ENCODE data around the gene KNCN. TPM values are rescaled to one million over a fixed set of nuclear protein-coding genes. Genes with fewer than 3 reads are reported as not detected.

The KNCN gene
- total and polyA plus RNA-seq, 2 experiments from 2014 or later: not detected

DNA sequence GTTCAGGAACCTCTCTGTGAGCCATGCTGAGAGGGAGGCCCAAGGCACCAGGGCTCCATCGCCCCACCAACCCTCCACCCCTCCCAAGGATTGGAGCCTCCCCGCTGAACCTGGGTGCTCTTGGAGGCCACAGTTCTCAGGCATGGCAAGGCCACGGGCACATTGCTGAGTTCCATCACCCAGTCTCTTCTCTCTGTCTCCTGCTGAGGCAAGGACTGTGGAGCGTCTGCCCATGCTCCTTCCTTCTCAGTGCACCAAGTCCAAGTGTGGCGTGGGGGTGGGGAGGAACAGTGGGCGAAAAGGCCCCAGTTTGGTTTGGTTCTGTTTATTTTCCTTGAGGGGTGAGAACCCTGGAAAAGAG is 2.8 kb upstream of the KNCN start:
- H3K9me3 Mint-ChIP-seq: no peaks in the 10 kb centered on the region
- no peak overlapping the region for H3K27ac Mint-ChIP-seq
- Histone ChIP-seq H3K36me3 (ENCODE audit: insufficient read depth) (no peaks in the 10 kb centered on the region), H3K4me1 (ENCODE audit: insufficient read depth) (peaks cover 15% of the 10 kb centered on the region; the same call in 1 of the 2 replicates), H3K27me3 (ENCODE audit: insufficient read depth) (0 out of 2 replicates have a peak, but pooled peaks cover 4% of the 10 kb centered on the region), H3K27ac (ENCODE audit: low read depth) (no peak overlapping the region), H2AFZ (no peak overlapping the region), H4K20me1 (replicated peaks; ENCODE audit: insufficient read depth) (no peaks in the 10 kb centered on the region), H3K4me3 (no peak overlapping the region), H3K9me2 (ENCODE audit: insufficient read depth) (no peaks in the 10 kb centered on the region), H3F3A (replicated peaks; ENCODE audit: low read depth) (no peaks in the 10 kb centered on the region), H3K79me2 (replicated peaks; ENCODE audit: insufficient read depth) (no peaks in the 10 kb centered on the region), H3K4me2 (no peak overlapping the region)
- peaks cover 32% of the 10 kb centered on the region for H3K4me1 Mint-ChIP-seq
- DNase-seq (ENCODE audit: low spot score): no peak
- no peaks in the 10 kb centered on the region for H3K36me3 Mint-ChIP-seq (ENCODE audit: low read depth)
- TF ChIP-seq EZH2phosphoT487 (IDR thresholded peaks at IDR 0.05; ENCODE audit: unreplicated experiment): no peak
- TF ChIP-seq STAT1 (IDR thresholded peaks at IDR 0.05; ENCODE audit: unreplicated experiment): no peak
- TF ChIP-seq, protein P1, sequence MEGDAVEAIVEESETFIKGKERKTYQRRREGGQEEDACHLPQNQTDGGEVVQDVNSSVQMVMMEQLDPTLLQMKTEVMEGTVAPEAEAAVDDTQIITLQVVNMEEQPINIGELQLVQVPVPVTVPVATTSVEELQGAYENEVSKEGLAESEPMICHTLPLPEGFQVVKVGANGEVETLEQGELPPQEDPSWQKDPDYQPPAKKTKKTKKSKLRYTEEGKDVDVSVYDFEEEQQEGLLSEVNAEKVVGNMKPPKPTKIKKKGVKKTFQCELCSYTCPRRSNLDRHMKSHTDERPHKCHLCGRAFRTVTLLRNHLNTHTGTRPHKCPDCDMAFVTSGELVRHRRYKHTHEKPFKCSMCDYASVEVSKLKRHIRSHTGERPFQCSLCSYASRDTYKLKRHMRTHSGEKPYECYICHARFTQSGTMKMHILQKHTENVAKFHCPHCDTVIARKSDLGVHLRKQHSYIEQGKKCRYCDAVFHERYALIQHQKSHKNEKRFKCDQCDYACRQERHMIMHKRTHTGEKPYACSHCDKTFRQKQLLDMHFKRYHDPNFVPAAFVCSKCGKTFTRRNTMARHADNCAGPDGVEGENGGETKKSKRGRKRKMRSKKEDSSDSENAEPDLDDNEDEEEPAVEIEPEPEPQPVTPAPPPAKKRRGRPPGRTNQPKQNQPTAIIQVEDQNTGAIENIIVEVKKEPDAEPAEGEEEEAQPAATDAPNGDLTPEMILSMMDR (conservative IDR thresholded peaks at IDR 0.05; ENCODE audit: low read depth in 2 of 2): no peak
- TF ChIP-seq JUNB (IDR thresholded peaks at IDR 0.05; ENCODE audit: unreplicated experiment): no peak
- TF ChIP-seq, protein P2, sequence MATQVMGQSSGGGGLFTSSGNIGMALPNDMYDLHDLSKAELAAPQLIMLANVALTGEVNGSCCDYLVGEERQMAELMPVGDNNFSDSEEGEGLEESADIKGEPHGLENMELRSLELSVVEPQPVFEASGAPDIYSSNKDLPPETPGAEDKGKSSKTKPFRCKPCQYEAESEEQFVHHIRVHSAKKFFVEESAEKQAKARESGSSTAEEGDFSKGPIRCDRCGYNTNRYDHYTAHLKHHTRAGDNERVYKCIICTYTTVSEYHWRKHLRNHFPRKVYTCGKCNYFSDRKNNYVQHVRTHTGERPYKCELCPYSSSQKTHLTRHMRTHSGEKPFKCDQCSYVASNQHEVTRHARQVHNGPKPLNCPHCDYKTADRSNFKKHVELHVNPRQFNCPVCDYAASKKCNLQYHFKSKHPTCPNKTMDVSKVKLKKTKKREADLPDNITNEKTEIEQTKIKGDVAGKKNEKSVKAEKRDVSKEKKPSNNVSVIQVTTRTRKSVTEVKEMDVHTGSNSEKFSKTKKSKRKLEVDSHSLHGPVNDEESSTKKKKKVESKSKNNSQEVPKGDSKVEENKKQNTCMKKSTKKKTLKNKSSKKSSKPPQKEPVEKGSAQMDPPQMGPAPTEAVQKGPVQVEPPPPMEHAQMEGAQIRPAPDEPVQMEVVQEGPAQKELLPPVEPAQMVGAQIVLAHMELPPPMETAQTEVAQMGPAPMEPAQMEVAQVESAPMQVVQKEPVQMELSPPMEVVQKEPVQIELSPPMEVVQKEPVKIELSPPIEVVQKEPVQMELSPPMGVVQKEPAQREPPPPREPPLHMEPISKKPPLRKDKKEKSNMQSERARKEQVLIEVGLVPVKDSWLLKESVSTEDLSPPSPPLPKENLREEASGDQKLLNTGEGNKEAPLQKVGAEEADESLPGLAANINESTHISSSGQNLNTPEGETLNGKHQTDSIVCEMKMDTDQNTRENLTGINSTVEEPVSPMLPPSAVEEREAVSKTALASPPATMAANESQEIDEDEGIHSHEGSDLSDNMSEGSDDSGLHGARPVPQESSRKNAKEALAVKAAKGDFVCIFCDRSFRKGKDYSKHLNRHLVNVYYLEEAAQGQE (IDR thresholded peaks at IDR 0.05; ENCODE audit: unreplicated experiment): no peak
- TF ChIP-seq, protein P3, sequence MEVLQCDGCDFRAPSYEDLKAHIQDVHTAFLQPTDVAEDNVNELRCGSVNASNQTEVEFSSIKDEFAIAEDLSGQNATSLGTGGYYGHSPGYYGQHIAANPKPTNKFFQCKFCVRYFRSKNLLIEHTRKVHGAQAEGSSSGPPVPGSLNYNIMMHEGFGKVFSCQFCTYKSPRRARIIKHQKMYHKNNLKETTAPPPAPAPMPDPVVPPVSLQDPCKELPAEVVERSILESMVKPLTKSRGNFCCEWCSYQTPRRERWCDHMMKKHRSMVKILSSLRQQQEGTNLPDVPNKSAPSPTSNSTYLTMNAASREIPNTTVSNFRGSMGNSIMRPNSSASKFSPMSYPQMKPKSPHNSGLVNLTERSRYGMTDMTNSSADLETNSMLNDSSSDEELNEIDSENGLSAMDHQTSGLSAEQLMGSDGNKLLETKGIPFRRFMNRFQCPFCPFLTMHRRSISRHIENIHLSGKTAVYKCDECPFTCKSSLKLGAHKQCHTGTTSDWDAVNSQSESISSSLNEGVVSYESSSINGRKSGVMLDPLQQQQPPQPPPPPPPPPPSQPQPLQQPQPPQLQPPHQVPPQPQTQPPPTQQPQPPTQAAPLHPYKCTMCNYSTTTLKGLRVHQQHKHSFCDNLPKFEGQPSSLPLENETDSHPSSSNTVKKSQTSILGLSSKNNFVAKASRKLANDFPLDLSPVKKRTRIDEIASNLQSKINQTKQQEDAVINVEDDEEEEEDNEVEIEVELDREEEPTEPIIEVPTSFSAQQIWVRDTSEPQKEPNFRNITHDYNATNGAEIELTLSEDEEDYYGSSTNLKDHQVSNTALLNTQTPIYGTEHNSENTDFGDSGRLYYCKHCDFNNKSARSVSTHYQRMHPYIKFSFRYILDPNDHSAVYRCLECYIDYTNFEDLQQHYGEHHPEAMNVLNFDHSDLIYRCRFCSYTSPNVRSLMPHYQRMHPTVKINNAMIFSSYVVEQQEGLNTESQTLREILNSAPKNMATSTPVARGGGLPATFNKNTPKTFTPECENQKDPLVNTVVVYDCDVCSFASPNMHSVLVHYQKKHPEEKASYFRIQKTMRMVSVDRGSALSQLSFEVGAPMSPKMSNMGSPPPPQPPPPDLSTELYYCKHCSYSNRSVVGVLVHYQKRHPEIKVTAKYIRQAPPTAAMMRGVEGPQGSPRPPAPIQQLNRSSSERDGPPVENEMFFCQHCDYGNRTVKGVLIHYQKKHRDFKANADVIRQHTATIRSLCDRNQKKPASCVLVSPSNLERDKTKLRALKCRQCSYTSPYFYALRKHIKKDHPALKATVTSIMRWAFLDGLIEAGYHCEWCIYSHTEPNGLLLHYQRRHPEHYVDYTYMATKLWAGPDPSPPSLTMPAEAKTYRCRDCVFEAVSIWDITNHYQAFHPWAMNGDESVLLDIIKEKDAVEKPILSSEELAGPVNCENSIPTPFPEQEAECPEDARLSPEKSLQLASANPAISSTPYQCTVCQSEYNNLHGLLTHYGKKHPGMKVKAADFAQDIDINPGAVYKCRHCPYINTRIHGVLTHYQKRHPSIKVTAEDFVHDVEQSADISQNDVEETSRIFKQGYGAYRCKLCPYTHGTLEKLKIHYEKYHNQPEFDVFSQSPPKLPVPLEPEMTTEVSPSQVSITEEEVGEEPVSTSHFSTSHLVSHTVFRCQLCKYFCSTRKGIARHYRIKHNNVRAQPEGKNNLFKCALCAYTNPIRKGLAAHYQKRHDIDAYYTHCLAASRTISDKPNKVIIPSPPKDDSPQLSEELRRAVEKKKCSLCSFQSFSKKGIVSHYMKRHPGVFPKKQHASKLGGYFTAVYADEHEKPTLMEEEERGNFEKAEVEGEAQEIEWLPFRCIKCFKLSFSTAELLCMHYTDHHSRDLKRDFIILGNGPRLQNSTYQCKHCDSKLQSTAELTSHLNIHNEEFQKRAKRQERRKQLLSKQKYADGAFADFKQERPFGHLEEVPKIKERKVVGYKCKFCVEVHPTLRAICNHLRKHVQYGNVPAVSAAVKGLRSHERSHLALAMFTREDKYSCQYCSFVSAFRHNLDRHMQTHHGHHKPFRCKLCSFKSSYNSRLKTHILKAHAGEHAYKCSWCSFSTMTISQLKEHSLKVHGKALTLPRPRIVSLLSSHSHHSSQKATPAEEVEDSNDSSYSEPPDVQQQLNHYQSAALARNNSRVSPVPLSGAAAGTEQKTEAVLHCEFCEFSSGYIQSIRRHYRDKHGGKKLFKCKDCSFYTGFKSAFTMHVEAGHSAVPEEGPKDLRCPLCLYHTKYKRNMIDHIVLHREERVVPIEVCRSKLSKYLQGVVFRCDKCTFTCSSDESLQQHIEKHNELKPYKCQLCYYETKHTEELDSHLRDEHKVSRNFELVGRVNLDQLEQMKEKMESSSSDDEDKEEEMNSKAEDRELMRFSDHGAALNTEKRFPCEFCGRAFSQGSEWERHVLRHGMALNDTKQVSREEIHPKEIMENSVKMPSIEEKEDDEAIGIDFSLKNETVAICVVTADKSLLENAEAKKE (CRISPR knock-in tag; IDR thresholded peaks at IDR 0.05): no peak
- TF ChIP-seq, protein P4, sequence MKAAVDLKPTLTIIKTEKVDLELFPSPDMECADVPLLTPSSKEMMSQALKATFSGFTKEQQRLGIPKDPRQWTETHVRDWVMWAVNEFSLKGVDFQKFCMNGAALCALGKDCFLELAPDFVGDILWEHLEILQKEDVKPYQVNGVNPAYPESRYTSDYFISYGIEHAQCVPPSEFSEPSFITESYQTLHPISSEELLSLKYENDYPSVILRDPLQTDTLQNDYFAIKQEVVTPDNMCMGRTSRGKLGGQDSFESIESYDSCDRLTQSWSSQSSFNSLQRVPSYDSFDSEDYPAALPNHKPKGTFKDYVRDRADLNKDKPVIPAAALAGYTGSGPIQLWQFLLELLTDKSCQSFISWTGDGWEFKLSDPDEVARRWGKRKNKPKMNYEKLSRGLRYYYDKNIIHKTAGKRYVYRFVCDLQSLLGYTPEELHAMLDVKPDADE (IDR thresholded peaks at IDR 0.05): no peak
- TF ChIP-seq ZNF331 (CRISPR knock-in tag; IDR thresholded peaks at IDR 0.05; ENCODE audit: low read depth): no peak
- no peak for TF ChIP-seq NANOG (IDR thresholded peaks at IDR 0.05; ENCODE audit: borderline replicate concordance)
- no peak for TF ChIP-seq ZNF114 (CRISPR knock-in tag; IDR thresholded peaks at IDR 0.05)
- no peak for TF ChIP-seq POLR2AphosphoS5 (IDR thresholded peaks at IDR 0.05; ENCODE audit: low read depth)
- no peak for ATAC-seq
- H3K4me3 Mint-ChIP-seq: no peak overlapping the region
- peaks cover 6% of the 10 kb centered on the region for H3K27me3 Mint-ChIP-seq (ENCODE audit: insufficient read depth, low read depth, poor library complexity)
